HL-60/S4 treated with phorbol 12-myristate 13-acetate at 8.2 ng/mL for 4 days and 3 days (cell line): Measurements from ENCODE around the gene DIS3L2.

Source experiments
- in situ Hi-C: fragments of 300-500 bp; cut with MboI; formaldehyde crosslinking; loops from 2 replicates; pipeline ENCODE4 v1.15.0; 2022; ENCODE audit warnings: low sequenced_read_pairs

The DIS3L2 gene

GRCh38 chr2:231926761-231927565 is 34.5 kb upstream of the DIS3L2 start:
- in situ Hi-C loops = loop anchor here (25.0 kb wide), 1 partner anchor 210 kb away; no protein-coding TSS in a partner anchor

GRCh38 chr2:231927566-231927890 is 34.0 kb upstream of the DIS3L2 start:
- in situ Hi-C loops = loop anchor here (25.0 kb wide), 1 partner anchor 210 kb away; no protein-coding TSS in a partner anchor

GRCh38 chr2:231928481-231928880 is 33.0 kb upstream of the DIS3L2 start:
- in situ Hi-C loops = loop anchor here (25.0 kb wide), 1 partner anchor 209 kb away; no protein-coding TSS in a partner anchor

- in situ Hi-C loops = loop anchor here (25.0 kb wide), 1 partner anchor 208 kb away; no protein-coding TSS in a partner anchor
These were observed 32.4 kb upstream of the DIS3L2 start for GRCh38 chr2:231928901-231929725.

GRCh38 chr2:231929961-231930592 is 31.4 kb upstream of the DIS3L2 start:
- in situ Hi-C loops = loop anchor here (25.0 kb wide), 1 partner anchor 207 kb away; no protein-coding TSS in a partner anchor

GRCh38 chr2:231930593-231931281 is 30.8 kb upstream of the DIS3L2 start:
- in situ Hi-C loops = loop anchor here (25.0 kb wide), 1 partner anchor 207 kb away; no protein-coding TSS in a partner anchor

GRCh38 chr2:231931481-231931915 is 30.0 kb upstream of the DIS3L2 start:
- in situ Hi-C loops = loop anchor here (25.0 kb wide), 1 partner anchor 206 kb away; no protein-coding TSS in a partner anchor

- in situ Hi-C loops = loop anchor here (25.0 kb wide), 1 partner anchor 205 kb away; no protein-coding TSS in a partner anchor
These were observed 28.9 kb upstream of the DIS3L2 start for GRCh38 chr2:231932711-231932970.

GRCh38 chr2:231932985-231933915 is 28.3 kb upstream of the DIS3L2 start:
- in situ Hi-C loops = loop anchor here (25.0 kb wide), 1 partner anchor 204 kb away; no protein-coding TSS in a partner anchor

- in situ Hi-C loops = loop anchor here (25.0 kb wide), 1 partner anchor 203 kb away; no protein-coding TSS in a partner anchor
These were observed 27.6 kb upstream of the DIS3L2 start for GRCh38 chr2:231933916-231934401.

- in situ Hi-C loops = loop anchor here (25.0 kb wide), 1 partner anchor 203 kb away; no protein-coding TSS in a partner anchor
These were observed 26.9 kb upstream of the DIS3L2 start for GRCh38 chr2:231934441-231935206.

- in situ Hi-C loops = loop anchor here (25.0 kb wide), 1 partner anchor 202 kb away; no protein-coding TSS in a partner anchor
These were observed 26.3 kb upstream of the DIS3L2 start for GRCh38 chr2:231935207-231935524.

- in situ Hi-C loops = loop anchor here (25.0 kb wide), 1 partner anchor 201 kb away; no protein-coding TSS in a partner anchor
These were observed 25.7 kb upstream of the DIS3L2 start for GRCh38 chr2:231935815-231936214.

- in situ Hi-C loops = loop anchor here (25.0 kb wide), 1 partner anchor 201 kb away; no protein-coding TSS in a partner anchor
These were observed 25.0 kb upstream of the DIS3L2 start for GRCh38 chr2:231936491-231936890.

GRCh38 chr2:231937057-231937456 is 24.5 kb upstream of the DIS3L2 start:
- in situ Hi-C loops = loop anchor here (25.0 kb wide), 1 partner anchor 200 kb away; no protein-coding TSS in a partner anchor

- in situ Hi-C loops = loop anchor here (25.0 kb wide), 1 partner anchor 198 kb away; no protein-coding TSS in a partner anchor
These were observed 22.5 kb upstream of the DIS3L2 start for GRCh38 chr2:231939022-231939421.

- in situ Hi-C loops = loop anchor here (25.0 kb wide), 1 partner anchor 197 kb away; no protein-coding TSS in a partner anchor
These were observed 20.7 kb upstream of the DIS3L2 start for GRCh38 chr2:231940795-231941194.

GRCh38 chr2:231941673-231942072 is 19.8 kb upstream of the DIS3L2 start:
- in situ Hi-C loops = loop anchor here (25.0 kb wide), 1 partner anchor 196 kb away; no protein-coding TSS in a partner anchor
